GM19025 (cell line): ENCODE results near the gene C17orf78.
"Not testable (repeated sequence)": the region's sequence is repeated elsewhere in the genome, so short reads cannot be mapped to it uniquely, and the experiment has no call there.

ENCODE experiments used
- ATAC-seq: cut with Tn5 transposase; IDR thresholded peaks from one replicate; pipeline ENCODE4 v1.9.1; 2021; ENCODE audit warnings: mild to moderate bottlenecking, low read depth, moderate library complexity; ENCODE audit not compliant: unreplicated experiment

Gene C17orf78

DNA sequence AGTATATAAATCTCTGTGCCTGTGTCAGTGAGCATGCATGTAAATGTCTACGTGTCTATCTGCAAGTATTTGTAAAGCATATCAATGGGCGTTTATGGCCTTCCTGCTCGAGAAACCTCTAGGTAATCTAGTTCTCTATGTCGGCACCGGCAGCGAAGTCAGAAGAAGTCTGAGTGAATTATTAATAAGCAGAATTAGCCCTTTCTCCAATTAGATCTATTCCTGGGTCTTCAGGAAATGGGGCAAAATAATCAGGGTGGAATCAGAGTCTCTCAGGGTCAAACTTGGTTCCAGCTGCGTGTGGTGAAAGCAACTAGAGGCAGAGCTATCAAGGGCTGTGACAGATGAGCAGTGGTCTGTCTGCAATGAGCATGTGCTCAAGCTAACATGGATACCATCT lies at the start of gene C17orf78:
C17orf78 (plus strand) TSS at position 280 of the 400 bp plus-strand sequence; CDS start at position 388, 108 bp downstream.
- no peak for ATAC-seq

DNA sequence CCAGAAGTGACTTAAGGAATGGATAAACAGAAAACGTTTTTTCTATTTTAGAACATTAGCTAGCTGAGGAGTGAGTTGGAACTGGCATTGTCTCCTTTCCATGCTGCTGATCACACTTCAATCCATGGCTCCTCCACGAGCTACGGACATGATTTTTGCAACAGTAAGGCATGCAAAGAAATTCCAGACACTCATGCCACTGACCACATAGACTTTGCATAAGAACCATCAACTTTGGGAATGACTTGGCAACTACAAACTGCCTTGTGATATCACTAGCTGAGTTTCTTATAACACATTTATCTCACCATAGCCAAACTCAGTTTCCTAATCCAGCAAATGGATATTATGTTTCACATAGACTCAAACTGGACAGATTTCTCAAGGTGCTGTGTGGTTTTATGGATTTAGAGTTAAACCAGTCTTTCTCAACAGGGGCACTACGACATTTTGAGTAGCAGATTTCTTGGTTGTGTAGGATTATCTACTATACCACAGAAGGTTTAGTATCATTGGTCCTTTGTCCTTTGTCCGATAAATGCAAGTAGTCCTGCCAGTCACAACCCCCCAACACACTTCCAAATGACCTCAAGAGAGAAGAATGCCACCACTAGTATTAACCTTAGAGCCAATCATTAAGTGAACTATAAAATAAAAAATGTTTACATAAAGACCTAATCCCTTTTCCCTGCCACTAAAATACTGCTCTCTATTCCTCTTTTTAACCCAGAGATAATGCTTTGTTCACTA lies 48.3 kb upstream of the C17orf78 start:
- no peak for ATAC-seq

- ATAC-seq = no peak
Observed at GRCh38 chr17:37338847-37339246, 36.9 kb upstream of the C17orf78 start.

DNA sequence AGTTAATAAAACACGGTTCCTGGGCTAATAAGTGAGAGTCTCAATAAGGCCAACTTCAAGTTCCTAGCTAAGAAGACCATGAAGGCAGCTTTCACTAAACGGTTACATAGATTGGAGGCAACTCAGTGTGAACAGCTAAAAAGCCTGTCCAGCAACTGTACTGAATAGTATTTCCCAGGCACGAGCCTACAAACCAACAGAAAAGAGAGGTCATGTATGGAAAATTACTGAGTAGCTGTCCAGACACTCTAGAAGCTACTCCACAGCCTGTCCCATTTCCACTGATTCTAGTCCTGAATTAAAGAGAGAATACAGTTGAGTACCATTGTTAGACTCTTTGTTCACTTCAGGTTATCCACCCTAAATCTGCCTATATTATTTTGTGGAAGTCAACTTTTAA lies 36.5 kb upstream of the C17orf78 start:
- ATAC-seq = no peak

DNA sequence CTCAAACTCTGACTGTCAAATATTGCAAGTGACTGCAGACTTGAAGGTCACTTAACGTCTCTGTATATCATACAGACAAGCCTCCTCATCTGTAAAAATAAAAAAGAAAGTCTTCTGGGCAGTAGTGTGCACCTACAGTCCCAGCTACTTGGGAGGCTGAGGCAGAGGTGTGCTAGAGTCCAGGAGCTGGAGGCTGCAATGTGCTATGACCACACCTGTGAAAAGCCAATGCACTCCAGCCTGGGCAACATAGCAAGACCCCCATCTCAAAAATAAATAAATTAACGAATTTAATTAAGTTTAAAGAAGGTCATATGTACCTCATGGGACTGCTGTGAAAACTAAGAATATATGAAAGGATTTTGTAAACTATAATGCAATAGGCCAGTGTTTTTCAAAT lies 35.0 kb upstream of the C17orf78 start:
- no peak for ATAC-seq

DNA sequence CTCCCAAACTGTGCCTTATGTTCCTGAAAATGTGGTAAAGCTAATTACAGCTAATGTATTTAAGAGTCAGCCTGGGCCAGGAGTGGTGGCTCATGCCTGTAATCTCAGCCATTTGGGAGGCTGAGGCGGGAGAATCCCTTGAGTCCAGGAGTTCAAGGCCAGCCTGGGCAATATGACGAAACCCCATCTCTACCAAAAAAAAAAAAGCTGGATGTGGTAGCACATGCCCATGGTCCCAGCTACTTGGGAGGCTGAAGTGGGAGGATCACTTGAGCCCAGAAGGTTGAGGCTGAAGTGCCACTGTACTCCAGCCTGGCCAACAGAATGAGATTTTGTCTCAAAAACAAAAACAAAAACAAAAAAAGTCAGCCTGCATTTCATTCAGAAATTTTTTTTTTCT lies 33.2 kb upstream of the C17orf78 start:
- no peak for ATAC-seq

- ATAC-seq = no peak
Observed at GRCh38 chr17:37344519-37344918, 31.3 kb upstream of the C17orf78 start.

DNA sequence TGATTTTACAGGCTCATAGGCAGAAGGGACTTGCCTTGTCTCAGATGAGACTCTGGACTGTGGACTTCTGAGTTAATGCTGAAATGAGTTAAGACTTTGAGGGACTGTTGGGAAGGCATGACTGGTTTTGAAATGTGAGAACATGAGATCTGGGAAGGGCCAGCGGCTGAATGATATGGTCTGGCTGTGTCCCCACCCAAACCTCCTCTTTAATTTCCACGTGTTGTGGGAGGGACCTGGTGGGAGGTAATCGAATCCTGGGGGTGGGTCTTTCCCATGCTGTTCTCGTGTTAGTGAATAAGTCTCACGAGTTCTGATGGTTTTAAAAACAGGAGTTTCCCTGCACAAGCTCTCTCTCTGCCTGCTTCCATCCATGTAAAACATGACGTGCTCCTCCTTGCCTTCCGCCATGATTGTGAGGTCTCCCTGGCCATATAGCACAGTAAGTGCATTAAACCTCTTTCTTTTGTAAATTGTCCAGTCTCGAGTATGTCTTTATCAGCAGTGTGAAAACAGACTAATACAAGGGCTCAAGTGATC lies 28.9 kb upstream of the C17orf78 start:
- ATAC-seq = not testable (repeated sequence)

- not testable (repeated sequence) for ATAC-seq
Observed at GRCh38 chr17:37356796-37357569, 18.8 kb upstream of the C17orf78 start.

DNA sequence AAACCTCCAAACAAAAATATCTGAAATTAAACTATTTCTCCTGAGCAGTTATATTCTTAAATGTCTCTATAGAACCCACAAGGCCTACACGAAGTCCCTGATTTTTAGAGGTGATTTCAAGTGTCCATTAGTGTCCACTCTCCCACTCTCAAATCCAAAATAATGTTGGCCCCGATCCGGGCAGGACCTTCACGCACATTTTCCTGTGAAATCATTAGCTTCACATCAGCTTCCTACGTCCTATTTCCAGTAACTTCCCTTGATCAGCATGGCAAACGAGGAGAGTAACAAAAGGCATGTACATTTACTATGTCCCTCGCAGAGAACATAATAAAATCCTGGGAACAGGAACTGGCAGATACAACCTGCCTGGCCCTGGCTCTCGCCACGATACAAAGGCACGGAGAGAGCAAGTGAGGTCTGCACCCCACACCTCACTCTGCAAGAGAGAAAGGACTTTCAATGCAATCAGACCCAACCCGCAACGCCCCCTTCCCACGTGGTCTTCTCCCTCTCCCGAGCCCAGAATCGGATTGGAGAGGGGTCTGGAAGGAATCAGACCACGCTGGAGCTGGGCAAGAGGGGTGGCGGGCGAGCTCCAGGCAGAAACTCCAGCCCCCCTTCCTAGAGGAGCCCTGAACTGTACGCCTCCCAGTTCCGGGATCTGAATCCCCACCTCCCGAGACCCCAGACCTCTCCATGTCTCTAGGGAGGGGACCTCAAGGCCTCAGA lies 17.5 kb upstream of the C17orf78 start:
- ATAC-seq = no peak

GRCh38 chr17:37358830-37359681 lies 16.7 kb upstream of the C17orf78 start:
- peak; percentile 89 for ATAC-seq

DNA sequence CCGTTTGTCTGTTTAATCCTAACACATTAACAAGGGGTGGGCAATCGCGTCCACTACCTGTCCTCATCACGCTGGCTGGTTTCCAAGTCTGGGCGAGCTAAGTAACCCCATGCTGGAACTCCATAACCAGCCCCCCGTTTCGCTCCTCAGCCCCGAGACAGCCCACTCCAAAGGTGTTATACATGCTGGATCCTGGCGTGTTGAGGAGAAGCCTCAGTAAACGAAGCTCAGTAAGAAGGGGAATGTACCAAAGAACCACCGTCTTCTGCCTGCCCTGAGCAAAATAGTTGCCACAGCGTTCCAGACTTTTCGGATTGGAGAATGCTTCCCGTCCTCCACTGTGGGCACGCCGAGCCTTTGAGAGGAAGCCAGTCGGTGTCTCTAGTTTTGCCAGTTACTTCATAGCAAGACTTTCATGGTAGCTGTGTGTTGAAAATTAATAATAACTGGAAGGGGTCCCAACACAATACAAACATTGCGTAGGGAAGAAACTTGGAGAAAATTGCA lies 16.1 kb upstream of the C17orf78 start:
- no peak for ATAC-seq

DNA sequence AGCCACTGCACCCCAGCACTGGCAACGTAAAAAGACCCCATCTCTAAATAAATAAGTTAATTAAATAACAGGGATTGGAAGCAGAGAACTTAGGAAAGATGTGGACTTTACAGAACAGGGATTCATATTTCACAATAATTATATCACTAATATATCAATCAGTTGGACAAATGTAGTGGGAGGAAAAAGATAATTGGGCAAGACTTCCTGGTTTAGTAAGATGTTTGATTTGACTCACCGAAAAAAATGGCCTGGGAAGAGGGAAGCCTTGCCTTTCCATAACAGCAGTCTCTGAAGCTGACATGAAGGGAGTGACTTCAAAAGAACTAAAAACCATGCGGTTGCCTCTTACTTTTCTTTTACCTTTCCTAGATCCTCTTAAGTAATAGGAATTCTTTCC lies 15.2 kb upstream of the C17orf78 start:
- no peak for ATAC-seq

GRCh38 chr17:37361543-37361942 lies 14.2 kb upstream of the C17orf78 start:
- no peak for ATAC-seq

- ATAC-seq = no peak
Observed at GRCh38 chr17:37365589-37365988, 10.2 kb upstream of the C17orf78 start.

- no peak for ATAC-seq
Observed at GRCh38 chr17:37368577-37368976, 7.2 kb upstream of the C17orf78 start.

DNA sequence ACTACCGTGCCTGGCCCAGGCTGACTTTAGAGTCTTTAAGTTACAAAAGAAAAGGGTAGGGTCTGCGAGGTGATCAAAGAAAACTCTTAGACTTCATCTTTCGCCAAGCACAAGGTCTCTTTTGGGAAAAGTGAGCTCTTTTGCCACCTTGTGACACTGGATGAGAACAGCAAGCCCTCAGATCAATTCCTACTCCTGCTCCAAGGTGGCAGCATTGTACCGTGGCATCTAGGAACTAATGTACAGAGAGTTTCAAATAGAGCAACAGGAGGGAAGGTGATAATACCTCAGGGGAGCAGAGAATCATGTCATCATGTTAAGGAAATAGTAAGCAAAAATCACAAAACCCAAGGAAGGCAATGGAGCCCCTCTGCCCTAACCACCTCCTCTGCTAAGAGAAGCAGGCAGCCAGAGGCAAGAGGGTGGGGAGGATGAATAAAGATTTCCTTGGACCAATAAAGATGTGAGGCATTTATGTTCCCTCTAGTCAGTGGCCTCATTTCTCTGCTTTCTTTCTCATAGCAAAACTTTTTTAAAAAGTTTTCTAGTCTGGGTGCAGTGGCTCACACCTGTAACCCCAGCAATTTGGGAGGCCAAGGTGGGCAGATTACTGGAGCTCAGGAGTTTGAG lies 2.1 kb upstream of the C17orf78 start:
- no peak for ATAC-seq

GRCh38 chr17:37382056-37382455 lies 6.3 kb downstream of the C17orf78 start:
- no peak for ATAC-seq

DNA sequence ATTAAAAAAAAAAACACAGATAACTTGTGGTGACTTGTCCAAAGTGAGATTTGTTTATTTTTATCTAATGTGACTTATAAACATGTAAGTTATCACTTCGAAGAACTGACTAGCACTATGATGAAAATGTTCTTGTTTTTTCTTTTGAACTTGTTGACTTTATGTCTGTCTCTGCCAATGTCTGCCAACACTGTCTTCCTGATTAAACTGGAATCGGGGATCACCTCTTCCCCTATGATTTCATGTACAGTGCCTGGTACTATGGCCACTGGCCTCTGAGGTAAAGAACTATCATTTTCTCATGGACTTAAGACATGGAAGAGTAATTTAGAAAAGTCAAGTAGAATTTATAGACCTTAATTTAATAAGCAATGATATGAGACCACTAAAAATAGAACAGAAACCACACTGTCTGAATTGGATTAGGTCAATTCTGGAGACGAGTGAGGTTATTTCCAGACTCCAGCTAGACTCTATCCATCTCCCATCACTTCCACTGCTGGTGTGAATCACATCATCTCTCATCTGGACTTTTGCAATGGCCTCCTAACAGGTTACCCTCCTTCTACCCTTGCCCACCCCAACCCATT lies 8.9 kb downstream of the C17orf78 start:
- no peak for ATAC-seq
